GM08714 (cell line): ENCODE results near the gene SDC3.

Experiments used
- H3K4me3 ChIP-seq: fragments of 200-500 bp; sonication (Bioruptor generic); 2 replicates; pipeline ENCODE4 v1.5.1; 2014; ENCODE audit warnings: mild to moderate bottlenecking, low read length, inconsistent platforms
- ZNF274 ChIP-seq: IDR thresholded peaks from 2 replicates; pipeline ENCODE4 v1.6.1; 2012; ENCODE audit warnings: mild to moderate bottlenecking, low read depth, low read length

SDC3 gene

DNA sequence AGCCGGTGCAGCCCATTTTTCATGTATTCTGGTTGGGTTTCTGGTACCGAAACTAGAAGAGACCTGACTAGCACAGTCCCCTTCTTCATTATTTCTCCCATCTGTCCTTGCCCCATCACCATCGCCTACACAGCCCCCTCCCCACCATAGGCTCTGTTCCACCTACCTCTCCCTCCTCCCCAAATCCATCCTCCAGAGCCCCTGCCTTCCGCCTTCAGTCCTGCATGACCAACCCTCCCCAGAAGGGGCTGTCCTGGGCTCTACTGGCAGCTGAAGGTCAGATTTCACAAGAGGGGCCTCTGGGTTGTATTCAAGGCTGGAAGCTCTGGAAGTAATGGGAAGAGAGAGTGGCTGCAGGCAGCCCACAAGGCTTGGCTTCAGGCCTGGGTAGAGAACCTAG lies 55.2 kb downstream of the SDC3 start:
- TF ChIP-seq ZNF274: no peak
- H3K4me3 ChIP-seq: no peak overlapping the region

DNA sequence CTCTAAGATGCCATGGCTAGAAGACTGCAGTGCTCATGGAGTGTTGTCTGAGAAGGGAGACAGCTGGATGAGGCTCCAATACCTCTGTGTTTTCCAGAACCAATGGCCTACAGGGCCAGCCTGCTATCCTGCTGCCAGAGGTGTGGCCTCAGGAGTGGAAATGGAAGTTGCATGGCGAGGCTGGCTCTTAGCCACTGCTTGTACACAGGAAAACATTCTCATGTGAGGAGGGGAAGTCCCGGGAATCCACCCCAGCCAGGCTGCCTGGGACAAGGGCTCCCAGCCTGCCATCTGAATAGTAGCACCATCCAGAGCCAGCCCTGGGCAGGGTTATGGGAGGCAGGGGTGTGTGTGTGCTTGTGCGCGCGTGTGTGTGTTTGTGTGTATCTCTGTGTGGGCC lies 56.5 kb downstream of the SDC3 start:
- no peak for TF ChIP-seq ZNF274
- H3K4me3 ChIP-seq: no peak overlapping the region

DNA sequence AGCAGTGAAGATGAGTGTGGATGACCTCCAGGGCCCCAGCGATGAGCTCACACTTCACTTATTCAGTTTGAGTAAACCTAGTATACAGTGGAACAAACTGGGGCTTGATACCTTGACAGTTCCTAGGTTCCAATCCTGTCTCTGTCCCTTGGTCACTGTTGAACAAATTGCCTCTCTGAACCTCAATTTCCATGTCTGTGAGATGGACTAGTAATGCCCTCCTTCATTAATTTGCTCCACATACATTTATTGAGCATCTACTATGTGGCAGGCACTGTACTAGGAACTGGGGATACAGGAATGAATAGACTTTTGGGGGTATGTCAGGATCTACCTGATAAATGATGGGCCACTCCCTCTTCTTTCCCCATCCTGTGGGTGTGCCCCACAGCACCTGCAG lies 57.3 kb downstream of the SDC3 start:
- no peak for TF ChIP-seq ZNF274
- no peak overlapping the region for H3K4me3 ChIP-seq

DNA sequence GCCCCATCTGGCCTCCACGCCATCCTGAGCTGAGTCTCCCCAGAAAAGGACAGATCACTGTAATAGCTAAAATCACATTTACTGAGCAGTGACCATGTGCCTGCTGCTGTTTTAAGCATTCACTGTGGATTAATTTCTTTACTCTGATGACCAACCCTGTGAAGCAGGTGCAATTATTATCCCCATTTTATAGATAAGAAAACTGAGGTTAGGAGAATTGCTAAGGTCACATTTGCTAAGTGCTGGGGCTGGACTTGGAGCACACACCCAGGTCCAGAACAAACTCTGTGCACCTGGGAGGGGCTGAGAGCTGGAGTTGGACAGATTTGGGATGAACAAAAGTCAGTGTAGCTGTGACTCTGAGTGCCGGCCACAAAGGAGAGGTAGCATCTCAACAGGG lies 58.0 kb downstream of the SDC3 start:
- TF ChIP-seq ZNF274: no peak

DNA sequence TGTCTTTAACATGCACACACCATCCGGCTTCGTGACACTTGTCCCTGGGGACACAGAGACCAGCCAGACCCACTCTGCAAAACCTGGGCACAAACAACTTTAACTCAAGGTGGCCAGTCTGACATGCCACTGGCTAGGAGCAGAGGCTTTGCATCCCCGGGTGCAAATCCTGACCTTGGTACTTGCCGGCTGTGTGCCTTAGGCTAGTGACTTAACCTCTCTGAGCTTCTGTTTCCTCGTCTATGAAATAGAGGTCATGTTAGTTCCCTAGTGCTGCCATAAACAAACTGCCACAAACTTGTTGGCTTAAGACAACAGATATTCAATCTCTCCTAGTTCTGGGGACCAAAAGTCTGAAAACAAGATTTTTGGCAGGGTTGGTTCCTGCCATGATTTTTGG lies 60.4 kb downstream of the SDC3 start:
- TF ChIP-seq ZNF274: no peak
- no peak overlapping the region for H3K4me3 ChIP-seq

More for the DNA sequence above, 58.0 kb downstream of the SDC3 start:
- no peak overlapping the region for H3K4me3 ChIP-seq

DNA sequence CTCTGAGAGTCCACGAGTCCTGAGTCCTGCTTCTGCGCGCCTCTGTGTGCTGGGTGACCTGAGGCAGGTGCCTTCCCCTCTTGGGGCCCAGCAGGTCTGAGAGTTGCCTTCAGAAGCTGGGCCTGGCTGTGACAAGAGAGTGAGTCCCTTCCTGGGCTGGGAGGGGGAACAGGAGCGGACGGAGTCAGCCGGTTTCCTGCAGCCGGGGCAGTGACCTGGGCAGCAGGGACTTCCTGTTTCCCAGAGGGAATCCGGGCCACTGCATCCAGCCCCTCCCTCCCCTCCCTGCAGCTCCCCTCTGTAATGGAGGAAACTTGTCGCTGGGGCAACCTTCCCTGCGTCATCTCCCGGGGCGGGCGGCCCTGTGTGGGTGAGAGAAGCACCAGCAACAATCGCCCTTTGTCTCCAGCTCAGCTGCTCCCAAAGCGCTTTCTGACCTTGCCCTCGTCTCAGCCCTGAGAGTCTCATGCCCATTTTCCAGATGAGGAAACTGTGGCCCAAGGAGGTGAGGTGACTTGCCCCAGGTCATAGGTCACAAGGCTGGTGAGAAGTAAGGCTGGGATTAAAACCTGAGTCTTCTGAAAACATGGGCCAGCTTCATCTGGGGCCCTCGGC lies 61.1 kb downstream of the SDC3 start:
- no peak for TF ChIP-seq ZNF274
- H3K4me3 ChIP-seq: no peak overlapping the region

DNA sequence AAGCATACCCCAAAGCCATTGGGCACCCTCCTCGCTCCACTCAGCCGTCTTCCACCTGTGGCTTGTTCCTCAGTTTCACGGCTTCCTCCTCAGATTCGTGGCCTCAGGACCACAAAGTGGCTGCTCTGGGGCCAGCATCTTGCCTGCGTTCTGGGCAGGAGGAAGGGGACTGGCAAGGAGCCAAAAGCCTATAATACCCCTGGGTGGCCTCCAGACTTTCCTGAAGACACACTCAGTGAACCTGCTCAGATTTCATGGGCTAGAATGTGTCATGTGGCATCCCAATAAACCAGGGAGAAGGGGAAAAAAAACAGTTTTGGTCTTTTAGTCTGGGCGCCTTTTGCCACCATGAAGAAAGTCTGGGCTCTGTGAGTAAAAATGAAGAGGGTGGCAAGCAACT lies 62.0 kb downstream of the SDC3 start:
- no peak overlapping the region for H3K4me3 ChIP-seq
- no peak for TF ChIP-seq ZNF274

DNA sequence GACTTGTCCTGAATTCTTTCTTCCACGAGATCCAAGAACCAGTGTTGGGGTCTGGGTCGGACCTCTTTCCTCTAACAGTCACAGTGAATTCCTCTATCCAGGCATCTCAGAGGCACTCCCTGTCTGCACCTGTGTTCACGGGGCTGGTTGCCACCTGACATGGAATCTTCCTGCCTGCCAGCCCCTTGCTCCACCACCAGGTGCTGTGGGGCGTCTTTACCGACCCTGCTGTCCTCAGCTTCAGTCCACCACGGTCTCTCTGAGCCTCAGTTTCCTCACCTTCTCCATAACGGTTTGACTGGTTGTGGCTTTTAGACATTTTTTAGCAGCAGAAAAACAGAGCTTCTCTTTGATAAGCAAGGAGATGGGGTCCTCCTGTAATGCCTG lies 62.7 kb downstream of the SDC3 start:
- H3K4me3 ChIP-seq: no peak overlapping the region
- no peak for TF ChIP-seq ZNF274

DNA sequence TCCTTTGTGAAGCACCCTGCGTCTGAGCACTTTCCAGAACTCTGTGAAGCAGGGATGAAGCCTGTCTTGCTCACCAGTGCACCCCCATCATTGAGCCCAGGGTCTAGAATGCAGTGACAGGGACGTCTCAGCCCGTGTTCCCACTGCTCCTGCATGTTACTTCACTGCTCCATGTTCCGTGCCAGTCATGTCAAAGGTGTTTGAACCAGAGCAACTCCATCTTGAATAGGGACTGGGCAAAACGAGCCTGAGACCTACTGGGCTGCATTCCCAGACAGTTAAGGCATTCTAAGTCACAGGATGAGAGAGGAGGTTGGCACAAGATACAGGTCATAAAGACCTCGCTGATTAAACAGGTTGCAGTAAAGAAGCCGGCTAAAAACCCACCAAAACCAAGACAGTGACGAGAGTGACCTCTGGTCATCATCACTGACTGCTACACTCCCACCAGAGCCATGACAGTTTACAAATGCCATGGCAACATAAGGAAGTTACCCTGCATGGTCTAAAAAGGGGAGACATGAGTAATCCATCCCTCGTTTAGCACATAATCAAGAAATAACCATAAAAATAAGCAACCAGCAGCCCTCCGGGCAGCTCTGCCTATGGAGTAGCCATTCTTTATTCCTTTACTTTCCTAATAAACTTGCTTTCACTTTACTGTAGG lies 63.2 kb downstream of the SDC3 start:
- H3K4me3 ChIP-seq: no peak overlapping the region
- no peak for TF ChIP-seq ZNF274

DNA sequence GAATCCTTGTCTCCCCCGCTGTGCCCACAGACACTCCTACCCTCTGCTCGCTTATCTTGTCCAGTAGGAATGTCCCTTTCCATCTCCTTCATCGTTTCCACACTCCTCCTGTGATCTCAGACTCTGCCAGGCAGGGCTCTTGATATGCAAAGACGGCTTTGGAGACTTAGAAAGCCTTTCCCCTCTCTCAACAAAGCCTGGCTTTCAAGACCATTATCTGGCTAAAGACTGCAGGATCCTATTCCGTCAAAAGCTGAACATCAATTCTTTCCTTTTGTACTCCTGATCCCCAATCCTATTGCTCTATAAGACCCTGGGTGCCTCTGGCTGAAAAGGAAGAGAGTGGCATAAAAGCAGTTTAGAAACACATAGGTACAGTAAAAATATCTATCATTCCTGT lies 63.9 kb downstream of the SDC3 start:
- H3K4me3 ChIP-seq: no peak overlapping the region
- TF ChIP-seq ZNF274: no peak

DNA sequence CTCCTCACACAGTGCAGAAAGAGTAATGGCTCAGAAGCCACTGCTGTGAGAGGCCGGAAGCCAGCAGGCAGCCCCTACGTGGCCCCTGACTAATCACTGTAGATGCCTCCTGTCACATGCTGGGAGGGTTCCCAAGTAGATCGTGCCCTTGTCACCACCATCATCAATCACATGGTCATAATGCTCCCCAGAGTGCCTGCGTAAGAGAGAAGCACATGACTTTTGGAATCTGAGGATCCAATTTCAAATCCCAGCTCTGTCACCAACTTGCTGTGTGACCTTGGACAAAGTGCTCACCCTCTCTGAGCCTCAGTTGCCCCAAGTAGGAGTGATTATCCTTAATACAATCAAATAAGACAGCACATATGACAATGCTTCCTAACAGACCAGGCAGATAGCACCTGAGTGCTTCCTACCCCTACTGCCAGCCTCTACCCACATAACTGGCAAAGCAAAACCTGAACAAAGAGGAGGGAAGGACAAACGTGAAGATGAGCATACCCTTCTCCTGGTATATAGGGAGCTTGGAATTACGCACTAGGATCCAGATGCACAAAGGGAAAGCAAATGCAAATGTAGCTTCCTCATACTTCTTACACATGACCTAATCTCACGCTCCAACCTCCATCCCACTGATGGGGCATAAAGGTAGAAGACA lies 65.7 kb downstream of the SDC3 start:
- H3K4me3 ChIP-seq: no peak overlapping the region
- no peak for TF ChIP-seq ZNF274

DNA sequence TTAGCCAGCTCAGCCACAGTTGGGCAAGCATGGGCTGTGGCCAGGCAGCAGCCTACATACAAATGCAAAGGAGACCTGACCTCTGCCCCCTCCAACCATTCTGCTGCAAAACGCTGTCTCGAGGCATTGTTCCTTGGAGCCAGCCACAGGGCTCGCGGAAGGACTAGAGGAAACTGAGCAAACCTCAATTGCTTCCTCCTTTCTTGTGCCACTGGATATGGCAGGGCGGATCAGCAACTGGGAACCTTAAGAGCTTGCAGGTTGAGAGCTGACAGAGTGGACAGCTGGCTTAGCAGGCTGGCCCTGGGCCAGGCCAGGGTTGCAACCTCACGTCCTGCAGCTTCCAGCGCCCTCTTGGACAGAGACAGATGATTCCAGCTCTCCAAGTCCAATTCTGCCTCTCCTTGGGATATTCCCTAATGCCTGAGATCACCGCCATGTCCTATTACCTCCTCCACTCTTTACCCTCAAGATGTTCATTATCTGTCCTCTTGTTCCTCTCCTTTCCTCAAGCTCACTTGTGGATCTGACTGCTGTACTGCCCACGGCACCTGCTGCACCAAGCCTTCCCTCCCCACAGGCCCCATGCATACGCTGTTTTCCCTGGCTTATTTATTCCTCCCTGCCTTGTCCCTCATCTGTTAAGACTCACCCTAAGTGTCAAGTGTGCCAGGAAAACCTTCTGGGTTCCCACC lies 67.5 kb downstream of the SDC3 start:
- TF ChIP-seq ZNF274: no peak
- H3K4me3 ChIP-seq: no peak overlapping the region

DNA sequence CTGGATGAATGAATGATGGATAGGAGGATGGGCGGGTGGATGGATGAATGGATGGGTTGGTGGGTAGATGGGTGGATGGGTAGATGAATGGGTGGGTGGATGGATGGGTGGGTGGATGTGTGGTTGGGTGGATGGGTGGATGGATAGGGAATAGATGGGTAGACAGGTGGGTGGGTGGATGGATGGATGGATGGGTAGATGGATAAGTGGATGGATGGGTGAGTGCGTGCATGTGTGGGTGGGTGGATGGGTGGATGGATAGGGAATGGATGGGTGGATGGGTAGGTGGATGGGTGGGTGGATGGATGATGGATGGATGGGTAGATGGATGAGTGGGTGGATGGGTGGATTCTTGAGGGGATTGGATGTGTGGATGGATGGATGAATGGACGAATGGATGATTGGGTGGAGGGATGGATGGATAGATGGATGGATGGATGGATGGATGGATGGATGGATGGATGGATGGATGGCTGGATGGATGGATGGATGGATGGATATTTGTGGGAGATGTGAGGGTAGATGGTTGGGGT lies 68.7 kb downstream of the SDC3 start:
- no peak overlapping the region for H3K4me3 ChIP-seq
- no peak for TF ChIP-seq ZNF274

DNA sequence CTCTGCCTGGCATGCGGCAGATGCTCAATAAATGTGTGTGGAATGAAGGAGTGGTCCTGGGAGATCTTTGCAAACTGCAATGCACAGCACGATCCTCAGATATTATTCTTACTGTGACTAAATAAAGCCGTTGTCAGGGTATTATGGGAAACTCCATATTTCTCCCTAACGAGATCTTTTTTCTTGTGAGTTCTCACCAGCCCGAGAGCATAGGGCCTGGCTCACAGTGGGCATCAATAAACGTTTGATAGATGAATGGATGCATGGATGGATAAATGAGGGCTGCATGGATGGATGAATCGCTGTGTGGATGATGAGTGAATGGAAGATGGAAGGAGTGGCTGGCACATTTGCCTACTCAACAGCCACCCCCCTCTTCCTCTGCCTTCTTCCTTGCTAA lies 69.6 kb downstream of the SDC3 start:
- no peak overlapping the region for H3K4me3 ChIP-seq
- no peak for TF ChIP-seq ZNF274

DNA sequence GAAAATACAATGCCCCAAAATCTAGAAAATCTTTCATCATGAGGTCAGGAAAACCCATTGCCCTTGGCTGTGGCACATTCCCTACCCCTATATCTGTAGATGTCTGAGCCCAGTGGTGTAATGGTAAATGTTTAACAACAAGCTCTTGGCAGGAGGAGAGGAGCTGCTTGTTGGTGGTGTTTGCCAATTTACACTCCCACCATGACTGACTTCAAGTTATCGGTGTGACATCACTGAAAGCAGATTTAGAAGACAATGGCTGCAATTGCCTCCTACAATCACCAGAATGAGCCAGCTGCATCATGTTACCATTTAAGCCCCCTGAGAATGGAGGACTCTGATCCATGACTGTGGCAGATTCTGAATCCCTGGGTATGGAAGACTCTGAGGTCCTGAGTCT lies 70.9 kb downstream of the SDC3 start:
- no peak overlapping the region for H3K4me3 ChIP-seq
- TF ChIP-seq ZNF274: no peak
